ENCODE results near the gene RCHY1.
A peak's percentile ranks its signal among the peaks of the same experiment; 100 is the strongest.
"Not testable (repeated sequence)": the region's sequence is repeated elsewhere in the genome, so short reads cannot be mapped to it uniquely, and the experiment has no call there.

RCHY1 gene

DNA sequence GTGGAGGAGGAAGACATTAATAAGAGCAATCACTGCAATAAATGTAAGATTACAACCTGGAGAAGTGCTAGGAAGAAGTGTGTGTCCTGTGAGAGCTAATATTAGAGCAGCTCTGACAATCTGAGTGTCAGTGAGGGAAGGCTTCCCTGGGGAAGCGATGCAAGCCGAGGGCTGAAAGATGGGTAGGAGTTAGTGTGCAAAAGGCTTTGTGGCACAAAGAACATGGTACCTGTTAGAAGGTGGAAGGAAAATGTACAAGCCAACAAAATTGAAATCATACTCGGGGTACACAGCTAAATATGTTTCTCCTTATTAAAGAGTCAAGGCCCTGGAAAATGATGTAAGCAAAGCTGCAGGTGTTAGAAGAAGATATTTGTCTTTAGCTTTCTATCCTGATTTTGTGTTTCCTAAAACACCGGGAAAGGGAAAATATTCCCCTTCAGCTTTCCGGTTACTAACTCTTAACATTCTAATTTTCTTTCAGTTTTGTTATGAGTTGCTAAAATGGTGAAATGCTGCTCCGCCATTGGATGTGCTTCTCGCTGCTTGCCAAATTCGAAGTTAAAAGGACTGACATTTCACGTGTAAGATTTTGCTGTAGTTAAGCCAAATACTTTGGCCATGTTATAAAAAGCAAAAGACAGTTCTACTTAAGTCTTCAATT is 878 bp upstream of the RCHY1 start:
- DNase-seq = peak in 1 of 3 experiments; percentile 36

- peak in 1 of 3 experiments; percentile 34 for DNase-seq
Observed at GRCh38 chr4:75513526-75514130, 575 bp downstream of the RCHY1 start.

- DNase-seq = peak in 1 of 3 experiments; percentile 8
Observed at GRCh38 chr4:75512386-75513211, 1.6 kb downstream of the RCHY1 start.

DNA sequence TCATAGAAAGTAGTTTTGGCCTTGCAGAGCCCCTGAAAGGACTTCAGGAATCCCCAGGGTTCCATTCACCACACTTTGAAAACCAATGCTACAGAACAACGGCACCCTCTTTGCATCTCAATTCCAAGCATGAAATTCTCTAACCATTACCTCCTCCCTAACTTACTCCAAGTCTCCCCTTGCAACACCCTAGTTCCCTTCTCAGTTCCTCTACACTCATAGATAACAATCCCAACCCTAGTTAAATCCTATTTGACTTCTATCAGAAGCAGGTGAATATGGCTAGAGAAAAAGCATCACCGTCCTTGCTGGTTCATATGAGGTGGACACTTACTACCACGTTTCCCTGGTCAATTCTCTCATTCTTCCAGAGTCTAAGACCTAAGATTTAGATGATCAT is 2.4 kb downstream of the RCHY1 start:
- no peak for DNase-seq

DNA sequence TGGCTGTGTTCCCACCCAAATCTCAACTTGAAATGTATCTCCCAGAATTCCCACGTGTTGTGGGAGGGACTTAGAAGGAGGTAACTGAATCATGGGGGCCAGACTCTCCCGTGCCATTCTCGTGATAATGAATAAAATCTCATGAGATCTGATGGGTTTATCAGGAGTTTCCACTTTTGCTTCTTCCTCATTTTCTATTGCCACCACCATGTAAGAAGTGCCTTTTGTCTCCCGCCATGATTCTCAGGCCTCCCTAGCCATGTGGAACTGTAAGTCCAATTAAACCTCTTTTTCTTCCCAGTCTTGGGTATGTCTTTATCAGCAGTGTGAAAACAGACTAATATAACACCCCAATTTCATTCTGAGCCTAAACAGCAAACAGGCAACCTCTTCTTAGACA is 4.6 kb downstream of the RCHY1 start:
- not testable (repeated sequence) for DNase-seq

GRCh38 chr4:75505630-75506029 is 8.6 kb downstream of the RCHY1 start:
- DNase-seq = no peak

DNA sequence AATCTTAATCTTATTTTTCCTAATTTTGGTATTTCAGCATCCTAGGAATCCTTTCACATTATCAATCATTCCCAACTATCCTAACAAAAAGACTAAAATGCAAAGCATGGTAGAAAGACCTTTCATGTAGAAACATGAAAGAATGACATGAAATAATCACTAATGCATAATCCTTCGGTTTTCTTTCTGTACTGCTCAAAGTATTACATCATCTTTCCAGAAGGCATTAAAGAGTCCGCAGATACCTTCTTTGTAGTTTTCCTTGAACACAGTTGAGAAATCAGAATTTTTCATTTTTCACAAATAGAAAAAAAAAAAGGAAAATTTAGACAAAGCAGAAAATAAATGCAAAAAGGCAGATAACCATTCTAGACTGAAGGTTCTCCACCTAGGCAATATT is 11.5 kb downstream of the RCHY1 start:
- DNase-seq = no peak

- DNase-seq = no peak
Observed at GRCh38 chr4:75499900-75500299, 14.3 kb downstream of the RCHY1 start.

DNA sequence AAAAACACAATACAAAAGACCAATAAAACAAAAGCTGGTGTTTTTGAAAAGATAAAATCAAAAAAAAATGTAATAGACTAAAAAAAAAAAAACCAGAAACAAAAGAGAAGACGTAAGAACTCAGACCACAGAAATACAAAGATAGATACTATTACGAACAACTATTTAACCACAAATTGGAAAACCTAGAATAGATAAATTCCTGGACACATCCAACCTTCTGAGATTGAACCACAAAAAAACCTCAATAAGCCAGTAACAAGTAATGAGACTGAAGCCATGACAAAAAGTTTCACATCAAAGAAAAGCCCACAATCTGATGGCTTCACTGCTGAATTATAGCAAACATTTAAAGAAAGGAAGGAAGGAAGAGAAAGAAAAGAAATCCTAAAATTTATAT is 16.2 kb downstream of the RCHY1 start:
- no peak for DNase-seq

DNA sequence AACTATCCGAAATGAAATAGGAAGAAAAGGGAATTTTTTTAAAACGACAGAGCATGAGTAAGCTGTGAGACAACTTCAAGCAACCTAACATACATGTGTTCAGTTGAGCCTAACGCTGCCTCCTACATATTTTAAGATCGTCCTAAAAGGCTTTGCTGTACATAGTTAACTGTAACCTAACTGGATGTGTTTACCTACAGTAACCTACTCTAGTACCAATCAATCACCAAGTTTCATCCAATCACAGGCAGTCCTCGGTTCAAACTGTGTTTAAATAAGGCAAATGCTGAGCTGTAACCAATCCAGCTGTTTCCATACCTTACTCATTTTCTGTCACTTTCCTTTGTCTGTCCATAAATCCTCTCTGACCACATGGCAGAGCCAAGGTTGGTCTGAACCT is 17.1 kb downstream of the RCHY1 start:
- DNase-seq = no peak

- DNase-seq = no peak
Observed at GRCh38 chr4:75496406-75496805, 17.8 kb downstream of the RCHY1 start.

DNA sequence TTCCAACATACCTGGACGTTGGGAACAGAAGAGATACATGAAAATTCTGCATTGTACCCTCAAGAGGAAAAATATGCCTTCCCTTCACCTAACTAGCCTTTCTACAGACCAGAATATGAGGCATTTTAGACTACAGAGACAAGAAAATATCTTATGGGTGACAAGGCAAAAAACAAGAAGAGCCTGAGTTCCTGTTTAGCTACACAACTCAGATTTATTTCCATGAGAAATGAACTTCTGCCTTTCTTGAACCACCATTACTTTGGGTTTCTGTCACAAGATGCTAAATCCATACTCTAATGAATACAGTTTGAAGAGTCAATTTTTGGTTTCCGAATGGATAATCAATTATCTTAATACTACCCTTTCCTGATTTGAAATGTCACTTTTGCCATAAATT is 18.7 kb downstream of the RCHY1 start:
- DNase-seq = no peak

DNA sequence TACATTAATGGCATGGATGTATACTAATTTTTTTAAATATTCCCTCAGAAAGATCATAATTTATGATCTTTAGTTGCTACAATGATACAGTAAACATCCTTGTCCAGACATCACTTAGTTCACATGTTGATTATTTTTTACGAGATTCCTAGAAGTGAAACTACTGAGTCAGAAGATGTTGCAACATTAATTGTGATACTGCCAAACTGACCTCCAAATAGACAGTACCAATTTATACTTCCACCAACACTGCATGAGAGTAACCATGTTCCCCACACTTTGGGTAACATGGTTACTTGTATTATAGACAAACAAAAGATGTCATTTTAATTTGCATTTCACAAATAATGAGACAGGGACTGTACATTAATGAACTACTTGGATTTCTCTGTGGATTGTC is 19.6 kb downstream of the RCHY1 start:
- DNase-seq = no peak

- DNase-seq = peak in 2 of 3 experiments; percentile 16 to 50
Observed at GRCh38 chr4:75490155-75490554, 24.0 kb downstream of the RCHY1 start.

DNA sequence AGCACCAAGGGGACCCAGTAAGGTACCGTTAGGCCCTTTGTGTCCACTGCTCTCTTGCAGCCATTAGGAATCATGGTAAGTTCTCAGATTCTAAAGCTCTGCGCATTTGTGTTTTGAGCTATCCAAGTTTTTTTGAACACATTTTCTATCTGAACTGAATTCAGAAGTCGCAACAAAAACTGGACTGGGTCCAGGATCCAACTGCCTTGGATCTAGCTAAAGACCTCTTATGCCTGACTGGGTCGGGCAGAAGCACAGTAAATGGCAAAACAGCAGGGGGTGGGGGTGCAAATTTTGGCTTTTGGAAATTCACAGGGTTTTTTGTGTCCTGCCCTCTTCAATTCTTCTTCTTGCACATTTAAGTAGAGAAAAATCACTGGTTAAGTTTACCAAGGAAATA is 30.0 kb downstream of the RCHY1 start:
- no peak for DNase-seq

DNA sequence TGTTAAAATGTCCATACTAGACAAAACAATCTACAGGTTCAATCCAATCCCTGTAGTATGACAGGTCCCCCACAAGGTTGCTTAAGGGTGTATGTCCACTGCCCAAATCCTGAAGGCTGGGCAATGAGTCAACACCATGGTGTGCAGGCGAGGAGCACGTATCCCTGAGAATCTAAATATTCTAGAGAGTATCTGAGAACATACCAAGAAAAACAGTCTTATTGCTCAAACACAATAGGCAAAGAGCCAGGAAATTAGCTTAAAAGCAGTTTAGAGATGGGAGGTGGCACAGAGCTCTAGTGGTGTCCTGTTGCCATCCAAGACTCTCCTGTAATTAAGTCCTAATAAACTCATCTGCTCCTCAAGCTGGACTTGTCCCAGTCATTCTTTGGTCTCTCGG is 37.0 kb downstream of the RCHY1 start:
- DNase-seq = no peak

GRCh38 chr4:75470738-75471137 is 43.5 kb downstream of the RCHY1 start:
- no peak for DNase-seq

DNA sequence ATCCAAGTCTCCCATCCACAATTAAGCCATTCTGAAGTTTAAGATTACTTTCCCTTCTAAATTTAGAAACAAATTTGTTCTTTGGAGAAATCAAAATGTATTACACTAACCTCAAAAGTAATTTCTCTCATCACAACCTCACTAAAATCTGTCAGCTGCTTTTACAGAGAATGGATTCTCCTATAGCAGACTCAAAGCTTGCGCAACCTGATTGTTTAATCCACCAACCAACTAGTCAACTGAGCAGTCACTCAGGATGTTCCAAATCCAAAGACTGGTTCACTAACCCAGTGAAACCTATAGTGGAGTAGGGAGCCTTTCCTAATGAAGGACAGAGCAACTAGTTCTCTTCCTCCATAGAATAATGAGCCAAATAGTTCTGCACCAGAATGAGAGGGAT is 44.3 kb downstream of the RCHY1 start:
- no peak for DNase-seq

- DNase-seq = no peak
Observed at GRCh38 chr4:75457365-75457764, 56.8 kb downstream of the RCHY1 start.

- peak in 2 of 3 experiments; percentile 3 to 59 for DNase-seq
Observed at GRCh38 chr4:75434105-75434504, 80.1 kb downstream of the RCHY1 start.

- peak in 1 of 3 experiments; percentile 3 for DNase-seq
Observed at GRCh38 chr4:75432683-75433082, 81.5 kb downstream of the RCHY1 start.

DNA sequence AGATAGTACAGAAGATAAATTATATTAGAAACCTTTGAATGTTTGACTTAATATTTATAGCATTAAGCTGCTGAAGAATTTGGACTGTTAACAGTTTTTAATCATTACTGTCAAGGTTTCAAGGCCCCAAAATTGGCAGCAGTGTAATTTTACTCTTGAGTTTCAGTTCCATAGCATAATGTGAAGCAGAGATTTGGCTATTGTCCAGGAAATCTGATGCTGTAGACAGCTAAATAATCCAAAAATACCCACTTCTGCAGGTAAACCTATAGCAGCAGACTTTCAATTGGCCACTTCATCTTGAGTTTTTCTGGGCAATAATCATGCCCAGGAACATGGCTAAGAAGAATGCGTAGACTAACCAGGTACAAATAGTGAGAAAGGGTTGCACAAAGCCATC is 85.0 kb downstream of the RCHY1 start:
- DNase-seq = peak in 2 of 3 experiments; percentile 59 to 83
